Naive thymus-derived CD8-positive, alpha-beta T cell (primary cell): ENCODE measurements around the gene CASP1. TPM values are rescaled to one million over a fixed set of nuclear protein-coding genes. Genes with fewer than 3 reads are reported as not detected.

ENCODE experiments used
- ATAC-seq, 2 donors: fragments of 150-1000 bp; cut with Tn5 transposase in 1 of 2; sonication (Bioruptor Pico), chemical (Tn5 transposase) in 1 of 2; 1 replicate in 1 of 2; 2 replicates in 1 of 2; pipeline ENCODE4 v1.10.0; 2021; ENCODE audit warnings: mild to moderate bottlenecking in 2 of 2, moderate library complexity in 2 of 2
- POLR2A ChIA-PET: fragments of 350-600 bp; sonication (Branson Sonifier 250); formaldehyde crosslinking; loops from one replicate; lab custom pipeline; 2021; ENCODE audit warnings: antibody characterized with exemption; lab: Charles Lee
- DNase-seq, 10 donors: peaks; one replicate each; pipeline versions ENCODE4 v3.0.0 to v3.0.0-alpha.2; 2020 to 2022
- H3K27ac Mint-ChIP-seq, 10 donors: one replicate each; pipeline ENCODE4 v1.8.0; 2020 to 2022; ENCODE audit warnings: mild to moderate bottlenecking in 10 of 10, mixed read lengths in 10 of 10, moderate library complexity in 4 of 10, inconsistent platforms in 1 of 10
- H3K27me3 Mint-ChIP-seq, 5 donors: one replicate each; pipeline ENCODE4 v1.8.0; 2021 to 2022; ENCODE audit warnings: mixed read lengths in 5 of 5
- H3K36me3 Mint-ChIP-seq, 3 donors: one replicate each; pipeline ENCODE4 v1.8.0; 2020 to 2022; ENCODE audit warnings: mixed read lengths in 3 of 3, mild to moderate bottlenecking in 2 of 3, inconsistent platforms in 1 of 3
- H3K4me1 Mint-ChIP-seq, 4 donors: one replicate each; pipeline ENCODE4 v1.8.0; 2021 to 2022; ENCODE audit warnings: mixed read lengths in 4 of 4
- H3K4me3 Mint-ChIP-seq, 10 donors: one replicate each; pipeline ENCODE4 v1.8.0; 2020 to 2022; ENCODE audit warnings: mild to moderate bottlenecking in 10 of 10, mixed read lengths in 10 of 10, moderate library complexity in 6 of 10, inconsistent platforms in 1 of 10
- H3K9me3 Mint-ChIP-seq, 9 donors: one replicate each; pipeline ENCODE4 v1.8.0; 2020 to 2022; ENCODE audit warnings: mixed read lengths in 9 of 9, mild to moderate bottlenecking in 3 of 9, inconsistent platforms in 1 of 9, moderate library complexity in 1 of 9
- polyA plus RNA-seq, 3 donors: library from polyadenylated mRNA; unstranded; fragments of 300-500 nt; fragmentation: Illumina TruSeq; gene quantifications; one replicate each; pipeline ENCODE4 v1.2.3, GENCODE V29; 2021
- total RNA-seq, 8 experiments: library from RNA in 2 of 8; stranded (reverse) in 2 of 8; gene quantifications; one replicate each; pipeline ENCODE4 v1.2.3 and lab custom pipeline; 2021 to 2026

The CASP1 gene
- total and polyA plus RNA-seq, 5 experiments from 2014 or later: 42.8 to 96.1 (median 63.9) TPM

DNA sequence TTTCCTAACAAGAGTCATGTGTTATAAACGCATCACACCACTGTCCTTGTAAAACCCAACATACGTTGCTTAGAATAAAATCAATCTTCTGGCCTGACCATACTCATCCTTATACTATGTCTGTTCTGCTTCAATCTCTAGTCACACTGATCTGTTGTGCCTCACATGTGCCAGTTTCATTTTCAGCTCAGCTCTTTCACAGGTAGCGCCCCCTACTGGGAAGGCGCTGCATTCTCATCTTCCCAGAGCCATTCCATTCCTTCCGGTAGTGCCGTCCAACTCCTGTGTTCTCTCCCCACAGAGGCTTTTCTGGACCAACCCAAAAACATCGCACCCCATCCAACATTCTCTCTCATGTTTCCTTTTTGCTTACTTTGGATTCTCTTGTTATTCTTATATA, 34.1 kb downstream of the CASP1 start:
- Mint-ChIP-seq H3K4me1 (peaks cover 5 to 9% (median 7%) of the 10 kb centered on the region in 4 donors), H3K9me3 (no peaks in the 10 kb centered on the region), H3K27me3 (no peaks in the 10 kb centered on the region), H3K4me3 (no peak overlapping the region), H3K36me3 (no peaks in the 10 kb centered on the region), H3K27ac (peak overlapping the region in 1 of 10 donors; percentile 64)
- POLR2A ChIA-PET: no interaction called here
- peak; percentile 2 to 63 (median 42) for DNase-seq
- ATAC-seq: peak; percentile 61 to 75

DNA sequence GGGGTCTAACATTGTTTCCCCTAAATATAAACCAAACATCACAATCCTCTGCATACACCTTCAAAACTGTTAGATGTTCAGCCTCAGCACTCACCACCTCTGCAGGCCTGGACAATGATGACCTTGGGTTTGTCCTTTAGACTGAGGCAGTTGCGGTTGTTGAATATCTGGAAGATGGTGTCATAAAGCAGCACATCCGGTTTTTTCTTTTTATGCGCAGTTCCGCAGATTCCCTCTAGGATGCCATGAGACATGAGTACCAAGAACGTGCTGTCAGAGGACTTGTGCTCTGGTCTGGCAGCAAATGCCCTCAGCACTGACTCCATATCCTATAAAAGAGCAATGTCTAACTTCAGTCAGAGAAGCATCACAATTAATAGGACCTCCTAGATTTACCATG, 34.8 kb downstream of the CASP1 start:
- no peak overlapping the region for H3K4me3 Mint-ChIP-seq
- H3K9me3 Mint-ChIP-seq: no peaks in the 10 kb centered on the region
- H3K4me1 Mint-ChIP-seq: peaks cover 5 to 11% (median 7%) of the 10 kb centered on the region in 4 donors
- no peaks in the 10 kb centered on the region for H3K36me3 Mint-ChIP-seq
- peak in 2 of 10 donors; percentile 8 to 36 for DNase-seq
- H3K27me3 Mint-ChIP-seq: no peaks in the 10 kb centered on the region
- no peak for ATAC-seq
- POLR2A ChIA-PET: no interaction called here
- no peak overlapping the region for H3K27ac Mint-ChIP-seq

DNA sequence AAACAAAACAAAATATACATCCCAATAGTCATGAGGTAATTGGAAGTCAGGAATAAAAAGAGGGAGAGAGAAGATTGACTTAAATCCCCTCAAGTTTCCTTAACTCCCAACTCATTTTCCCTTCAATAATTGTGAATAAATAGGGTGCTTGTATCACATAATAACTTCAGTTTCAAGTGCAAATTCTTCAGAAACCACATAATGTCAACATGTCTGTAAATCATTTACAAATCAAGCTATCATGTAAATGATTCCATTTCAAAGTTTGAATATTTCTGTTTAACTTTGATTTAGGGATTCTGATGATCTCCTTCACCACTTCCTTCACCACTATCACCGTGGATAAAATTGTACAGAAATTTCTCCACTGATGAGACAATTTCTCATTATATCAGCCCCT, 35.2 kb downstream of the CASP1 start:
- no peaks in the 10 kb centered on the region for H3K9me3 Mint-ChIP-seq
- no peaks in the 10 kb centered on the region for H3K27me3 Mint-ChIP-seq
- no peak overlapping the region for H3K27ac Mint-ChIP-seq
- DNase-seq (no peak), ATAC-seq (no peak)
- H3K4me1 Mint-ChIP-seq: peaks cover 6 to 16% (median 10%) of the 10 kb centered on the region in 4 donors
- POLR2A ChIA-PET: no interaction called here
- no peak overlapping the region for H3K4me3 Mint-ChIP-seq
- peaks cover 0 to 2% (median under 1%) of the 10 kb centered on the region in 3 donors for H3K36me3 Mint-ChIP-seq

DNA sequence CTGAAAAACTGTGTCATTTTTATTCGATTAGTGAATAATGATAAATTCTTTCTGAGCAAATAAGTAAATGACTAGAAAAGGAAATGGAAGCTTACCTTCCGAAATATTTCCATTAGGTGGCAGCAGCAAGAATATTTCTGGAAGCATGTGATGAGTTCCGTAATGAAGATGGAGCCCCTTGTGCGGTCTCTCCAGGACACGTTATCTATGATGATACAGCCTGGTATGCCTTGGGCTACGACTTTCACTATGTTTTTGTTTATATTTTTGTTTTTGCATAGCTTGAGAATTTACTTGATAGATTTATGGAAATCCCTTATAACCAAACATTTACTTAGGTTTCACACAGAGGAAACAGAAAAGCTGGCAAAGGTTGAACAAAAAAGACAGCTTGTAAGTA, 37.7 kb downstream of the CASP1 start:
- Mint-ChIP-seq H3K27ac (no peak overlapping the region), H3K36me3 (peaks cover 0 to 4% (median 4%) of the 10 kb centered on the region in 3 donors), H3K4me1 (peaks cover 8 to 24% (median 16%) of the 10 kb centered on the region in 4 donors), H3K4me3 (no peak overlapping the region), H3K9me3 (no peaks in the 10 kb centered on the region), H3K27me3 (no peaks in the 10 kb centered on the region)
- POLR2A ChIA-PET: no interaction called here
- ATAC-seq (no peak), DNase-seq (no peak)

DNA sequence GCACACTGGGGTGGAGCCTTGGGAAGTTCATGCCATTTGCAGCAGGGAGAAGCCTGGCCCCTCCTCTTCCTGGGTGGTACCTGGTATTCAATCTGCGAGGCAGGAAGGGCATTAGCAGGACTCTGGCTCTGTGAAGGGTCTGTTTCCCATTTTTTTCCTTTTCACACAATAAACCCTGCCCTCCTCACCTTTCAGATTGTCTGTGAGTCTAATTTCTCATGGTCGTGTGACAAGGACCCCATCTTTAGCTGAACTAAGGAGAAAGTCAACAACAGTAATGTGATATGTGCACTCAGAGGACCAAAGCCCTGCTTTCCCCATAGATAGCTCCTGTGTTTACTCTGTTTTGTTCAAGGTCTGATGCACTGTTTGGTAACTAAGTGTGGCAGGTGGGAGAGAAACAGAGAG, 39.9 kb downstream of the CASP1 start:
- ATAC-seq (no peak), DNase-seq (no peak)
- peaks cover 0 to 2% (median 0%) of the 10 kb centered on the region in 9 donors for H3K9me3 Mint-ChIP-seq
- H3K4me3 Mint-ChIP-seq: no peak overlapping the region
- POLR2A ChIA-PET: no interaction called here
- H3K4me1 Mint-ChIP-seq: peaks cover 2 to 15% (median 9%) of the 10 kb centered on the region in 4 donors
- peaks cover 0 to 4% (median 4%) of the 10 kb centered on the region in 3 donors for H3K36me3 Mint-ChIP-seq
- H3K27me3 Mint-ChIP-seq: no peaks in the 10 kb centered on the region
- no peak overlapping the region for H3K27ac Mint-ChIP-seq

DNA sequence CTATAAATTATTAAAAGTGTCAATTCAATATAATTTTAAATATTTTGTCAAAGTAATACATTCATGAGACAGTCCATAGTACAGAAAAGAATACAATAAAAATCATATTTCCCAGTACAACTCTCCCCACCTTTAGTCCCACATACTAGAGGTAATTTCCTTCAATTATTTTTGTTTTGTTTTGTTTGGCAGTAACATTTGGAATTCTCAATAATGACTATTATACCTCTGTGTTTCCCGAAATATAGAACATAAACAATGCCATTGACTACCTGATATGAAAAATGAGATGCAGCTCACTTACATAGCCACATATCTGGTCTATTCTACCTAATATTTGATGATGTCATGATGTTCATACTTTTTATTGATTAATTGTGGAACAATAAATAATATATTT, 42.2 kb downstream of the CASP1 start:
- Mint-ChIP-seq H3K27ac (no peak overlapping the region), H3K27me3 (no peaks in the 10 kb centered on the region), H3K36me3 (peaks cover 0 to 10% (median 10%) of the 10 kb centered on the region in 3 donors), H3K4me3 (no peak overlapping the region), H3K9me3 (peaks cover 0 to 8% (median 3%) of the 10 kb centered on the region in 9 donors), H3K4me1 (peaks cover 2 to 15% (median 9%) of the 10 kb centered on the region in 4 donors)
- POLR2A ChIA-PET: no interaction called here
- ATAC-seq (no peak), DNase-seq (no peak)

DNA sequence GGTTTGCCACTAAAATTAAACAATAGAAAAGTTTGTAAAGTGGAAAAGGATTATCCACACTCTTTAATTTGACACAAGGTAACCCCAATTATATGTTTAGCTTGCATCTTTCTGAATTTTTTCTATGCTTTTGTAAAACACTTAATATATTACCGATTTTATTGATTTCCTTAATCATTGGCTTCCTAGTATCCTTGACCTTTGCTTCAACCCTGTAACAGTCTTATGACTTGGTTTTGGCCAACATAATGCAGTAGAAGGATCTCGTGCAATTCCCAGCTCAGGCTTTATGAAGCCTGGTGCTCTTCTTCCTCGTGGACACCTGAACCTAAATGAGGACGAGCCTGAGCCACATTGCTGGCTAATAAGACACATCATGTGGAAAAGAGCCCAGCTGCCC, 43.0 kb downstream of the CASP1 start:
- H3K27ac Mint-ChIP-seq: no peak overlapping the region
- H3K27me3 Mint-ChIP-seq: no peaks in the 10 kb centered on the region
- peaks cover 2 to 15% (median 9%) of the 10 kb centered on the region in 4 donors for H3K4me1 Mint-ChIP-seq
- peaks cover 0 to 16% (median 10%) of the 10 kb centered on the region in 3 donors for H3K36me3 Mint-ChIP-seq
- H3K4me3 Mint-ChIP-seq: no peak overlapping the region
- no peak for DNase-seq
- peaks cover 0 to 14% (median 3%) of the 10 kb centered on the region in 9 donors for H3K9me3 Mint-ChIP-seq
- no peak for ATAC-seq
- POLR2A ChIA-PET: no interaction called here

DNA sequence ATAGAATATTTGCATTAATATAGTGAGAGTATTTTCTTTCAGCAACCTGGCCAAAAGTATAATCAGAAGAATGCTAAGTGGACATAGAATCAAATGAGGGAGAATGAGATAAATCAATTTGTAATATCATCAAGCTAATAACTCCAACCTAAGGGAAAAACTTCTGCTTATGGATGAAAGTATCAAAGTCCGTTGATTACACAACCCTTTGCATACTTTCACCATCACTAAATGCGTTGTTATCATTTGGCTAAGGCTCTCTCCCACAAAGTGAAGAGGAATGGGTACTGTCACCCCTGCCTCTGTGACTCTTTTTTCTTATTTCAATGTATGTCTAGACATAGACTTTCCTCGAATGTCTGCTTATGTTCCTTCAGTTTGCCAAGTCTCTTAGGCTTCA, 50.1 kb downstream of the CASP1 start:
- no peak overlapping the region for H3K4me3 Mint-ChIP-seq
- no peak for ATAC-seq

DNA sequence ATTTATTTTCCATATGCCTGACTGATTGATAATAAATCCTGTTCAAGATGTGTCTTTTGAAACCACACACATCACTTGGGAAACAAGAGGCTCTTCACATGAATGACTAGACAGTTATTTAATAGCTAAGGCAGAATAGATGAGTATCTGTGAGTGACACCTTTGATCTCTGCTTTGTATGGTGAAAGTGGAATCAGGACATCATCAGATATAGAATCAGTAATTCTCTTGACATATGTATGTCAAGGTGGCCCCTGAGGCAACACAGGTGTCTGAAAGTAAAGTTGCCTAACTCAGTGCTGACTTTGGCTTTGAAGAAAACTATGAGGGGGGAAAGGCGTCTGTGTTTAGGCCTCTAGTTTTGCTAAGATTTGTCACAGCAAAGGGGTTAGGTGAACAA, 55.1 kb downstream of the CASP1 start:
- no peak for DNase-seq
- H3K27ac Mint-ChIP-seq: no peak overlapping the region
- H3K36me3 Mint-ChIP-seq: peaks cover 0 to 4% (median 2%) of the 10 kb centered on the region in 3 donors
- no peaks in the 10 kb centered on the region for H3K4me1 Mint-ChIP-seq
- no peak for ATAC-seq
- no peaks in the 10 kb centered on the region for H3K27me3 Mint-ChIP-seq
- no peak overlapping the region for H3K4me3 Mint-ChIP-seq
- POLR2A ChIA-PET: no interaction called here
- peaks cover 0 to 4% (median 0%) of the 10 kb centered on the region in 9 donors for H3K9me3 Mint-ChIP-seq

More for the DNA sequence above, 50.1 kb downstream of the CASP1 start:
- POLR2A ChIA-PET: no interaction called here
- no peak overlapping the region for H3K27ac Mint-ChIP-seq
- peaks cover 0 to 13% (median 7%) of the 10 kb centered on the region in 3 donors for H3K36me3 Mint-ChIP-seq
- no peak for DNase-seq
- H3K27me3 Mint-ChIP-seq: no peaks in the 10 kb centered on the region
- H3K4me1 Mint-ChIP-seq: no peaks in the 10 kb centered on the region
- peaks cover 0 to 20% (median 2%) of the 10 kb centered on the region in 9 donors for H3K9me3 Mint-ChIP-seq

Other genes with a start within 250 kb of the CASP1 start
- not detected for gene CASP12, start 136.7 kb downstream of the CASP1 start, total RNA-seq
- not detected for gene CASP12, start 136.7 kb downstream of the CASP1 start, polyA plus RNA-seq
- gene CASP4, start 66.6 kb downstream of the CASP1 start, total RNA-seq: 10 to 100 TPM; 77.2 to 81.9 TPM
- 10 to 100 TPM; 71.9 to 84.0 (median 76.5) TPM for gene CASP4, start 66.6 kb downstream of the CASP1 start, polyA plus RNA-seq
- not detected for gene CASP5, start 12.0 kb downstream of the CASP1 start, total RNA-seq
- gene CASP5, start 12.0 kb downstream of the CASP1 start, polyA plus RNA-seq: not detected
- gene CARD16, start 10.2 kb upstream of the CASP1 start, total RNA-seq: 10 to 100 TPM; 41.5 to 44.7 TPM
- 100 to 1,000 TPM; 149 to 173 (median 166) TPM for gene CARD16, start 10.2 kb upstream of the CASP1 start, polyA plus RNA-seq
- gene CARD18, start 104.6 kb upstream of the CASP1 start, total RNA-seq: not detected
- not detected for gene CARD18, start 104.6 kb upstream of the CASP1 start, polyA plus RNA-seq